H1 (cell line): ENCODE measurements around the gene RRAS. TPM values are rescaled to one million over a fixed set of nuclear protein-coding genes. Genes with fewer than 3 reads are reported as not detected.

ENCODE experiments used
- KDM1A ChIP-seq: fragments of 200-600, 300-600 bp; sonication (generic); IDR thresholded peaks from 2 replicates; pipeline ENCODE4 v1.7.1; 2016; ENCODE audit warnings: mild to moderate bottlenecking, low read length, borderline replicate concordance
- SP2 ChIP-seq: IDR thresholded peaks from 2 replicates; pipeline ENCODE4 v1.6.1; 2012; ENCODE audit warnings: mild to moderate bottlenecking, low read length, inconsistent platforms
- ZNF274 ChIP-seq: IDR thresholded peaks from 2 replicates; pipeline ENCODE4 v1.7.0; 2012; ENCODE audit warnings: low read length, borderline replicate concordance; ENCODE audit errors: extremely low read depth
- polyA plus RNA-seq, 7 experiments: library from polyadenylated mRNA; depleted of rRNA in 3 of 7; stranded (reverse) in 5 of 7; unstranded in 2 of 7; fragments of >200 nt in 5 of 7; fragments of 200-250 nt in 2 of 7; gene quantifications; 1 replicate in 5 of 7; 2 replicates in 1 of 7; 4 replicates in 1 of 7; pipeline versions ENCODE4 v1.2.1 to v1.2.3, GENCODE V29; 2011 to 2013; ENCODE audit warnings: missing spikeins in 2 of 7, mixed read lengths in 2 of 7
- total RNA-seq: library from RNA; stranded (reverse); fragmentation: NEBNext Ultra II Directional; extraction: Animal tissue kit (Norgen Biotek cat#: 25700); gene quantifications from 2 replicates; pipeline ENCODE4 v1.2.1, GENCODE V29; 2021
- TF ChIP-seq, protein P1 (sequence below): IDR thresholded peaks from 2 replicates; pipeline ENCODE4 v1.6.1; 2011; ENCODE audit warnings: low read length, improper control_type of control experiment
- TF ChIP-seq, protein P2 (sequence below): fragments of 300-600 bp; sonication (generic); IDR thresholded peaks from 2 replicates; pipeline ENCODE4 v1.7.1; 2012; ENCODE audit warnings: low read length, moderate library complexity, mild to moderate bottlenecking, inconsistent platforms; ENCODE audit not compliant: insufficient replicate concordance
- TF ChIP-seq, protein P3 (sequence below), 3 experiments: IDR thresholded peaks; 1 replicate in 2 of 3; 2 replicates in 1 of 3; pipeline versions ENCODE4 v1.5.1 to v1.6.1; 2011; ENCODE audit warnings: low read length in 3 of 3, mild to moderate bottlenecking in 3 of 3, inconsistent platforms in 2 of 3, low read depth in 1 of 3, moderate library complexity in 1 of 3; ENCODE audit not compliant: insufficient read depth in 1 of 3; ENCODE audit errors: control extremely low read depth in 1 of 3

RRAS gene
- total and polyA plus RNA-seq, 2 of the 8 experiments (the other 6 are each of a cell fraction or from before 2014, with no cell fraction given): 17.7 to 49.1 TPM

DNA sequence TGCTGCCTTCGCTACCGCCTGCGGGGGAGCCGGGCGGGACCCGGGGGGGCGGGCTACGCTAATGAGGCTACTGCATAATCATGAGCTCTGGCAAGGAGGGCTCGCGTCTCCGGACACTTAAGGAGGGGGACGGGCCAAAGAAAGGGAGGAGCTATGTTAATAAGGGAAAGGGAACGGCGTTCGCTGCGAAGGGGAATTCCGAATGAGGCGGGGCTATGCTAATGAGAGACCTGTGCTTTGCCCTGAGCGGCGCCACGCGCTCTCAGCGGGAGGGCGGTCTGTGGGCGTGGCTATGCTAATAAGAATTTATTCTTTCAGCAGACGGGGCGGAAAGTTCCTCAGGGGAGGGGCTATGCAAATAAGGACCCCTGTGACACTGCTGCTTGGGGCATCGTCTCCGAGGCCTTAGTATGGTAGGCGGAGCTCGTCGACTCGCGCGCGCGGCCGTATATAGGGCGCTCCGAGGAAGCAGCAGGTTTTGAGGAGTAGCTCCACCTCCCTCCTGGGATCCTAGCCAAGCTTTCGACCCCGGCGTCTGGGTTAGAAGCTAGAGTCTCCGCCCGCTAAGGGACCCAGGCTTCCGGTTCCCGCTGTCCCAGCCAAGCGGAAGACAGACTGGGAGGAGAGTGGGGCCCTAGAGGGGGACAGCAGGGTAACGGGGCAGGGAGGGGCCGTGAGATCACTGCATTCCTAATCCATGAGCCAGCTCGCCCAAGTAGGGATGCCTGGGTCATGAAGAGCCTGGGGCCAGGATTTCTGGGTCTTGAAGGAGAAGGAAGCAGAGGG is at the start of gene RRAS (continued):
- no peak for TF ChIP-seq ZNF274
- TF ChIP-seq, protein P1, sequence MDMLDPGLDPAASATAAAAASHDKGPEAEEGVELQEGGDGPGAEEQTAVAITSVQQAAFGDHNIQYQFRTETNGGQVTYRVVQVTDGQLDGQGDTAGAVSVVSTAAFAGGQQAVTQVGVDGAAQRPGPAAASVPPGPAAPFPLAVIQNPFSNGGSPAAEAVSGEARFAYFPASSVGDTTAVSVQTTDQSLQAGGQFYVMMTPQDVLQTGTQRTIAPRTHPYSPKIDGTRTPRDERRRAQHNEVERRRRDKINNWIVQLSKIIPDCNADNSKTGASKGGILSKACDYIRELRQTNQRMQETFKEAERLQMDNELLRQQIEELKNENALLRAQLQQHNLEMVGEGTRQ: no peak
- TF ChIP-seq, protein P2, sequence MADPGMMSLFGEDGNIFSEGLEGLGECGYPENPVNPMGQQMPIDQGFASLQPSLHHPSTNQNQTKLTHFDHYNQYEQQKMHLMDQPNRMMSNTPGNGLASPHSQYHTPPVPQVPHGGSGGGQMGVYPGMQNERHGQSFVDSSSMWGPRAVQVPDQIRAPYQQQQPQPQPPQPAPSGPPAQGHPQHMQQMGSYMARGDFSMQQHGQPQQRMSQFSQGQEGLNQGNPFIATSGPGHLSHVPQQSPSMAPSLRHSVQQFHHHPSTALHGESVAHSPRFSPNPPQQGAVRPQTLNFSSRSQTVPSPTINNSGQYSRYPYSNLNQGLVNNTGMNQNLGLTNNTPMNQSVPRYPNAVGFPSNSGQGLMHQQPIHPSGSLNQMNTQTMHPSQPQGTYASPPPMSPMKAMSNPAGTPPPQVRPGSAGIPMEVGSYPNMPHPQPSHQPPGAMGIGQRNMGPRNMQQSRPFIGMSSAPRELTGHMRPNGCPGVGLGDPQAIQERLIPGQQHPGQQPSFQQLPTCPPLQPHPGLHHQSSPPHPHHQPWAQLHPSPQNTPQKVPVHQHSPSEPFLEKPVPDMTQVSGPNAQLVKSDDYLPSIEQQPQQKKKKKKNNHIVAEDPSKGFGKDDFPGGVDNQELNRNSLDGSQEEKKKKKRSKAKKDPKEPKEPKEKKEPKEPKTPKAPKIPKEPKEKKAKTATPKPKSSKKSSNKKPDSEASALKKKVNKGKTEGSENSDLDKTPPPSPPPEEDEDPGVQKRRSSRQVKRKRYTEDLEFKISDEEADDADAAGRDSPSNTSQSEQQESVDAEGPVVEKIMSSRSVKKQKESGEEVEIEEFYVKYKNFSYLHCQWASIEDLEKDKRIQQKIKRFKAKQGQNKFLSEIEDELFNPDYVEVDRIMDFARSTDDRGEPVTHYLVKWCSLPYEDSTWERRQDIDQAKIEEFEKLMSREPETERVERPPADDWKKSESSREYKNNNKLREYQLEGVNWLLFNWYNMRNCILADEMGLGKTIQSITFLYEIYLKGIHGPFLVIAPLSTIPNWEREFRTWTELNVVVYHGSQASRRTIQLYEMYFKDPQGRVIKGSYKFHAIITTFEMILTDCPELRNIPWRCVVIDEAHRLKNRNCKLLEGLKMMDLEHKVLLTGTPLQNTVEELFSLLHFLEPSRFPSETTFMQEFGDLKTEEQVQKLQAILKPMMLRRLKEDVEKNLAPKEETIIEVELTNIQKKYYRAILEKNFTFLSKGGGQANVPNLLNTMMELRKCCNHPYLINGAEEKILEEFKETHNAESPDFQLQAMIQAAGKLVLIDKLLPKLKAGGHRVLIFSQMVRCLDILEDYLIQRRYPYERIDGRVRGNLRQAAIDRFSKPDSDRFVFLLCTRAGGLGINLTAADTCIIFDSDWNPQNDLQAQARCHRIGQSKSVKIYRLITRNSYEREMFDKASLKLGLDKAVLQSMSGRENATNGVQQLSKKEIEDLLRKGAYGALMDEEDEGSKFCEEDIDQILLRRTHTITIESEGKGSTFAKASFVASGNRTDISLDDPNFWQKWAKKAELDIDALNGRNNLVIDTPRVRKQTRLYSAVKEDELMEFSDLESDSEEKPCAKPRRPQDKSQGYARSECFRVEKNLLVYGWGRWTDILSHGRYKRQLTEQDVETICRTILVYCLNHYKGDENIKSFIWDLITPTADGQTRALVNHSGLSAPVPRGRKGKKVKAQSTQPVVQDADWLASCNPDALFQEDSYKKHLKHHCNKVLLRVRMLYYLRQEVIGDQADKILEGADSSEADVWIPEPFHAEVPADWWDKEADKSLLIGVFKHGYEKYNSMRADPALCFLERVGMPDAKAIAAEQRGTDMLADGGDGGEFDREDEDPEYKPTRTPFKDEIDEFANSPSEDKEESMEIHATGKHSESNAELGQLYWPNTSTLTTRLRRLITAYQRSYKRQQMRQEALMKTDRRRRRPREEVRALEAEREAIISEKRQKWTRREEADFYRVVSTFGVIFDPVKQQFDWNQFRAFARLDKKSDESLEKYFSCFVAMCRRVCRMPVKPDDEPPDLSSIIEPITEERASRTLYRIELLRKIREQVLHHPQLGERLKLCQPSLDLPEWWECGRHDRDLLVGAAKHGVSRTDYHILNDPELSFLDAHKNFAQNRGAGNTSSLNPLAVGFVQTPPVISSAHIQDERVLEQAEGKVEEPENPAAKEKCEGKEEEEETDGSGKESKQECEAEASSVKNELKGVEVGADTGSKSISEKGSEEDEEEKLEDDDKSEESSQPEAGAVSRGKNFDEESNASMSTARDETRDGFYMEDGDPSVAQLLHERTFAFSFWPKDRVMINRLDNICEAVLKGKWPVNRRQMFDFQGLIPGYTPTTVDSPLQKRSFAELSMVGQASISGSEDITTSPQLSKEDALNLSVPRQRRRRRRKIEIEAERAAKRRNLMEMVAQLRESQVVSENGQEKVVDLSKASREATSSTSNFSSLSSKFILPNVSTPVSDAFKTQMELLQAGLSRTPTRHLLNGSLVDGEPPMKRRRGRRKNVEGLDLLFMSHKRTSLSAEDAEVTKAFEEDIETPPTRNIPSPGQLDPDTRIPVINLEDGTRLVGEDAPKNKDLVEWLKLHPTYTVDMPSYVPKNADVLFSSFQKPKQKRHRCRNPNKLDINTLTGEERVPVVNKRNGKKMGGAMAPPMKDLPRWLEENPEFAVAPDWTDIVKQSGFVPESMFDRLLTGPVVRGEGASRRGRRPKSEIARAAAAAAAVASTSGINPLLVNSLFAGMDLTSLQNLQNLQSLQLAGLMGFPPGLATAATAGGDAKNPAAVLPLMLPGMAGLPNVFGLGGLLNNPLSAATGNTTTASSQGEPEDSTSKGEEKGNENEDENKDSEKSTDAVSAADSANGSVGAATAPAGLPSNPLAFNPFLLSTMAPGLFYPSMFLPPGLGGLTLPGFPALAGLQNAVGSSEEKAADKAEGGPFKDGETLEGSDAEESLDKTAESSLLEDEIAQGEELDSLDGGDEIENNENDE: no peak
- TF ChIP-seq, protein P3, sequence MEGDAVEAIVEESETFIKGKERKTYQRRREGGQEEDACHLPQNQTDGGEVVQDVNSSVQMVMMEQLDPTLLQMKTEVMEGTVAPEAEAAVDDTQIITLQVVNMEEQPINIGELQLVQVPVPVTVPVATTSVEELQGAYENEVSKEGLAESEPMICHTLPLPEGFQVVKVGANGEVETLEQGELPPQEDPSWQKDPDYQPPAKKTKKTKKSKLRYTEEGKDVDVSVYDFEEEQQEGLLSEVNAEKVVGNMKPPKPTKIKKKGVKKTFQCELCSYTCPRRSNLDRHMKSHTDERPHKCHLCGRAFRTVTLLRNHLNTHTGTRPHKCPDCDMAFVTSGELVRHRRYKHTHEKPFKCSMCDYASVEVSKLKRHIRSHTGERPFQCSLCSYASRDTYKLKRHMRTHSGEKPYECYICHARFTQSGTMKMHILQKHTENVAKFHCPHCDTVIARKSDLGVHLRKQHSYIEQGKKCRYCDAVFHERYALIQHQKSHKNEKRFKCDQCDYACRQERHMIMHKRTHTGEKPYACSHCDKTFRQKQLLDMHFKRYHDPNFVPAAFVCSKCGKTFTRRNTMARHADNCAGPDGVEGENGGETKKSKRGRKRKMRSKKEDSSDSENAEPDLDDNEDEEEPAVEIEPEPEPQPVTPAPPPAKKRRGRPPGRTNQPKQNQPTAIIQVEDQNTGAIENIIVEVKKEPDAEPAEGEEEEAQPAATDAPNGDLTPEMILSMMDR (IDR thresholded peaks at IDR 0.05; ENCODE audit: control extremely low read depth in 1 of 3, insufficient read depth in 1 of 3, low read depth in 1 of 3, low read length in 3 of 3): no peak
- TF ChIP-seq SP2: no peak
- TF ChIP-seq KDM1A: no peak
